Eye (tissue), 1 donor: ENCODE data around the gene ABITRAM.

Source experiments
- DNase-seq: peaks from one replicate; pipeline ENCODE4 v3.0.0-alpha.2; 2015

ABITRAM gene

DNA sequence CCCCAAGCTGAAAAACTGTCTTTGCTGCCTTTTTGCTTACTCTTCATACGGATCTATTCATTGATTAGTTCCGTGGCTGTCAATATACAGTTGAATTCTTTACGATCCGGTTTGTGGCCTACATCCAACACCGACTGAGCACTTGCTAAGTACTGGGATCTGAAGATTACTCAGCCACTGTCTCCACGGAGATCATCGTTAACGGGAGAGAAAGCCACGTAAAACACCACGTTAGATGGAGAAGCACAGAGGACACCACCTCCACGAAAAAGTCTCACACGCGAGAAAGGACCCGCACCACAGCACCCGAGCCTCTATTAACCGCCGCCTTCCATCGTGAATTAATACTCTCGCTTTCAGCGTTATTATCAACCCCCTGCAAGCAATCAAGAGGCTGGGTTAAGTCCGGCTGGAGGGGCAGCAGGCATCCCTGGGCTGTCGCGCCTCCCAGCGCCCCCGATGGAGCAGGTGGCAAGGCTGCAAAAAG is 926 bp upstream of the ABITRAM start:
- no peak for DNase-seq

DNA sequence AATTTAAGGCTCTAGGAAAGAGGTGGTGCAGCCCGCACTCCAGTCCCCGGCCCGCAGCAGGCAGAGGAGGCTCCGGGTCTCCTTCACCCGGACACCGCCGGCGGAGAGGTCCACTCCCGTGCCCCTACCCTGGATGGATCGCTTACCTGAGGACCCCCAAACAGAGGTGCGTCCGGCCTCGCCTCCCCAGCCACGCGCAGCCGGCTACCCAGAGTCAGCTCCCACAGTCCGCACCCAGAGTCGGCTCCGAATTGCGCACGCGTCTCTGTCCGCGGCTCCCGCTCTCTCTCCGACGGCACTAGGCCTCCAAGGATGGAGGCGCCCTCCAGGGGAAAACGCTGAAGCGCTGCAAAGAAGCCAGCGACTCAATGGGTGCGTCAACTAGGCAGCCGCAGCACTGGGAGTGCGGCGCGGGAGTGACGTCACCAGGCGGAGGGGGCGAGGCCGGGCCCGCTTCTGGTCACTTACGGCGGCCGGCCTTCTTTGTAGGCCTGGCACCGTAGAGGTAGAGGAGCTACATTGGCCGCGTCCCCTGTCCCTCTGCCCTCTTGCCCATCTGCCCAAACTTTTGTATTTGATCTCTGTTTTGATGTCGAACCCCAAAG is 380 bp upstream of the ABITRAM start, which contains the start of gene ELP1:
ELP1 (minus strand) TSS at position 407 of the 605 bp plus-strand sequence. CDS start 2,978 bp downstream, outside the sequence.
- DNase-seq, result peak; percentile 97

DNA sequence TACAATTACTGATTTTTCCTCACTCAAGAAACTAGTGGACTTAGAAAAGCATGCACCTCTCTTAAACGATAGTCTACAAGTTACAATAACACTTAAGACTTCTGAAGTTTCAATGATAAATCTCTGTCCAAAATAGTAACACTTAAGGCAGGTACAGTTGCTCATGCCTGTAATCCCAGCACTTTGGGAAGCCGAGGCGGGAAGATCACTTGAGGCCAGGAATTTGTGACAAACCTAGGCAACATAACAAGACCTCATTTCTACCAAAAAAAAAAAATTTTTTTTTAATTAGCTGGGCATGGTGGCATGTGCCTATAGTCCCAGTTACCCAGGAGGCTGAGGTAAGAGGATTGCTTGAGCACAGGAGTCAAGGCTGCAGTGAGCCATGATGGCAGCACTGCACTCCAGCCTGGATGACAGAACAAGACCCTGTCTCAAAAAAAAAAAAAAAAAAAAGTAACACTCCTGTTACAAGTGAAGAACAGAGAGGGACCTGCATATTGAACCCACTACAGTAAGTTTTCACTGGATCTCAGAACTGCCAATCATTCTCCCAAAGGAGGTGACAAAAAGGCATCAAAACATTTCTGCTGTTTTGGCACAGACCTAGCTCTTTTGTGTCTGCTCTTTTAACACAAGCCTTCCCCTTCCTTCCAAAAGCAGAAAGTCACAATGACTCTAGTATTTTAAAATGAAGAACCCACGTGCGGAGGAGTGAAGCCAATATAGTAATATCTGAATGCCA is 3.5 kb downstream of the ABITRAM start:
- no peak for DNase-seq

DNA sequence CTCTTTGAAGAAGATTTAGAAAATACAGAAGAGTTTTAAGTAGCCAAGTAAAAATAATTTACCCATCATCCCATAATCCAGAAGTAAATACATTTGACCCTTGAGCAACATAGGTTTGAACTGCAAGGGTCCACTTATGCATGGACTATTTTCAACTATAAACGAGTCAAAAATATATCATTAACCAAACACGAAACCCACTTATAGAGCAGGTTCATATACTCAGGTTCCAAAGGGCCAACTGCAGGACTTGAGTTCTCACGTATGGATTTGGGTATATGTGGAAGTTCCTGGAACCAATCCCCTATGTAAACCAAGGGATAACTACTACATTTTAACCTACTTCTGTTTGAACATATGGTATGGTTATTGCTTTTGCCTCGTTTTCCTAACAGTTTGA is 5.8 kb downstream of the ABITRAM start:
- DNase-seq, result no peak

DNA sequence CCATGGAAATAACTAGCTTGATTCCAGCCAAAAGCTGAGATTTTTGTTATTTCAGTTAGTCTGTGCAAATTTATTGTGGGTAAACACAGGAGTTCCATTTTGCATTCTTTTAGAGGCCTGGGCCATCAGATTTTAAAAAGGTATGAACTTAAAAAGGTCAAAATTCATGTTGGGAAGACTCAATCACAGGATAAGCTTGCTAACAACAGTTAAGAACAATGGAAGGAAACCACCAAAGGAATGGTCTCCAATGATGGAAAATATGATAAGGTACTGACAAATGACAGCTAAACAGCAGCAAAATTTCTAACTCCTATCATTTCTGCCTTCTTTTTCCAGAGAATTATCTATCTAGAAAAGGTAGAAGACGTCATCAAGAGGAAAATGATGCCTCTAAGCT is 16.0 kb downstream of the ABITRAM start:
- no peak for DNase-seq

DNA sequence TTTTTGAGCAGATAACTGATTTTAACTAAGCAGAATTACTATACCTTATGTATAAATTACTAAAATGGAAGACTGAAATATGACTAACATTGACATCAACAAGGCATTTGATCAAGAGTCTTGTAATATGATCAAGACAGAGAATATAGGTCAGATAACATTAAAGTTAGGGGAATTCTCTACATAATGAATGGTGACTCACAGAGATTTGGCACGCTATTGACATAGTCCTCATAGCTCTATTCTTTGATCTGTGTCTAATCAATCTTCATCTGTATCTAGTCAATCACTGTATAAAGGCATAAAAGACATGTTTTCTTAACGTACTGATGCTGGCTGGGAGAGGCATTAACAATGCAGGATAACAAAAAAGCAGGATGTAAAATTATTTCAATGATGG is 17.4 kb downstream of the ABITRAM start:
- no peak for DNase-seq

DNA sequence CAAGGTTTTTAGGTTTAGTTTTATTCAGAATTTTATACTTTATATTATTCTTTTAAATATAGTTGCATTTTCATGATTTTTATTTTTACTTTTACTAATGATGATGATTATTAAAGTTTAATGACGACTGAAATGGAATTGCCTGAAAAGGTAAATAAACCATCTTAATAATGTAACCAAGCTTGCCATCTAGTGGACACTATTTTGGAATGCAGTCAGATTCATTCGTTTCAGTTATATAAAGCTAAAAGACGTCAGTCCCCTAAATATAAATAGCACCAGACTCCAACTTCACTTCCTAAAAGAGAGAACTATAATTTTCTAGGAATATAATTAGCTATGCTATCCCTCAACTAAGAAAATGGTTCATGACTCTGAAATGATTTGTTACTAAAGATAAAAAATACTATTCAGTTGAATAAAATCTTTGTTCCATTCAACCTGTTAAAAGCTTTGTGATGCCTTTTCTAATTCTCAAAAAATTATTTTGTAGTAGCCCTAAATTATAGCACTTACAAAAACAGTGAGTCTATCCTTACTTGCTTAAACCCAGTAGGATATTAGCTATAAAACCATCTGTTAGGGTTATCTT is 19.9 kb downstream of the ABITRAM start:
- peak; percentile 74 for DNase-seq

DNA sequence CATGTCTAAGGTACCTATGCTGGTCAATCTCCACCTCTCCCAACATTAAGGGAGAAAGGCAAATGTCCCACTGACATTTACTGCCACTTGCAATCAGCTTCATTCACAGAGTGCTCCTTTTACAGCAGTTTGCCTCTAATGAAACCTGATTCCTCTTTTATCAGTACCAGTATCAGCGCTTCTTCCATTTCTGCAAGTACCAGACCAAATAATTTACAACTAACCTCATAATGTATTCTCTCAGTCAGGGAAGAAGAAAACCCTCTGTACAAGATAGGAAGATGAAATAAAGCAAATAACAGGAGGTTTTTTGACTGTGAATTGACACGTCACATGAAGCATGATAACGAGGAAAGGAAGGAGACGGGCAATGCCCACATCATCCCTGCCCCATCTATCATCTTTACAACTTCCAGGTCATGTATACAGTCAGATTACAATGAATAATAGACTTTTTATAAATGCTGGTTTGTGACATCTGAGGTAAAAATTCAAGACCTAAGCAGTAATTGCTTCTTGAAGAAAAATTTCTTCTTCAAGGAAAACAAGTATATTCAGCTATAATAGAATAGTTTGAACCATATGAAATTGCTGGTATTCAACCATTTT is 21.9 kb downstream of the ABITRAM start:
- peak; percentile 32 for DNase-seq

DNA sequence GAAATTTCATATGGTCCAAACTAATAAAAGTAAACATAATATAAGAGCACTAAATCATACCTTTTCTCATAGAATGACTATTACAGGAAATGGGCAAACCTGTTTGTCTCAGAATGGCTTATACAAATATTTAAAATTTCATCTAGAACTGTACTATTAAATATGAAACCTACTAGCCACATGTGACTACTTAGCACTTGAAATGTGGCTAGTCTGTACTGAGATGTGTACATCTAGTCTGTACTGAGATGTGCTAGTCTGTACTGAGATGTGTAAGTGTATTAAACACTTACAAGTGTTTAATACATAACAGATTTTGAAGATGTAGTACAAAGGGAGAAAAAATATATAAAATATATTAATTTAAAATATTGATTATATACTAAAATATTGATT is 22.4 kb downstream of the ABITRAM start:
- DNase-seq, result no peak

DNA sequence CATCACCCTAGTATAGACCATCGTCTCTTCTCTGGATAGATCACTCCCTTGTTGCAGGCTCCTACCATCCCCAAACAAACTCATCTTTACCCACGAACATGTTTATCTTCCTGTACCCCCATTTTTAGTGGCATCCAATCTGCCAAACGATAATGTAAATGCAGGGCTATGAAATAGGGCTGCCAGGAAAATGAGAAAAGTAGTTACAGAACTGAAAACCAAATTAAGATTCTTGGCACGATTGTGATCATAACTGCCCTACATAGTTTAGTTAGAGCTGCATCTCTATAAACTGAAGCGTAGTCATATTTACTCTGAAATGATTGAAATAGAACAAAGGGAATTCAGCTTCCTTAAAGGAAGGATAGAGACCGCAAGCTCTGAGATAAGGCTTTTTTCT is 26.1 kb downstream of the ABITRAM start:
- DNase-seq, result no peak

DNA sequence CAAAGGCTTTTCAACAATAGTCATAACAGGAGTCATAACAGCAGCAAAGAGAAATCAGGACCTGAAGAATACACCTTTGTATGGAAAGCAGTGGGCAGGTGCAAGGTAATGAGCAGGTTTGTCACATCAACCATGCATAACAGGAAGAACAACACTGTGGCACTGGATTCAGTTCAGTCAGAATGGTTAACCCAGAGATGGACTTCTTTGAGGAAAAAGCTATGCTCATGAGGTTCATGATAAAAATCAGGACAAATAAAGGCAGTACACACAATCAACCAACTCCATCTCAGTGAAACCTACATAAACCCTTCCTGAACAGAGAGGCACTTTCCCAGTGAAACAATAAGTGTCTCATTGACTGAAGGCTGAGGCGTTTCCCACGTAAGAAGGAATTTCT is 27.0 kb downstream of the ABITRAM start:
- no peak for DNase-seq

DNA sequence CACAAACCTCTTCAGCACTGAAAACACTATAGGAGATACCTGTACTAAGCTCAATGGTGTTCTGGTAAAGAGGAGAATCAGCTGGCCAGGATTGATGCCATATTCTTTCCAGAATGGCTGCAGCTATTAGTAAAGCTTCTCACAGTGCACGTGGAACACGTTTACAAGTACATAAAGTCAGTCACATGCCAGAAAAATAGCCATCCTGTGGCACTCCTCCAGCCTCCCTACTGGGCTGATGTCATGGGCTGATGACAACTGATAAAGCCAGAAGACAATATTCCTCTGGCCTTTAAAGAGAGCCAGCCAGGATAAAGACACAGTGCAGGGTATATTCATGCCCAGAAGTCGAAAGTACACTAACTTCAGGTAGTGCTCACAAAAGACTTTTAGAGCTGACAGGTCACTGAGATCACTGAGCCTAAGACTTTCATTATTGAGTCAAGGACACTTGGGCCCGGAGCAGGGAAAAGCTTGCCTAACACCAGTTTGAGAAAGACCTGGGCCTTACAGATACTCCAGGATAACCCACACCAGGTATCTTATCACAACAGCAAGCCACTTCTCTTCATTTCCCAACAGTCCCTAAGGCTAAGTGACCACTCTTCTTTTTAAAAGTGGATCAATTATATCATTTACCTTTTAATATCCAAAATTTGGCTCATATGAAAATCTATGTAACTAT is 29.4 kb downstream of the ABITRAM start:
- no peak for DNase-seq

DNA sequence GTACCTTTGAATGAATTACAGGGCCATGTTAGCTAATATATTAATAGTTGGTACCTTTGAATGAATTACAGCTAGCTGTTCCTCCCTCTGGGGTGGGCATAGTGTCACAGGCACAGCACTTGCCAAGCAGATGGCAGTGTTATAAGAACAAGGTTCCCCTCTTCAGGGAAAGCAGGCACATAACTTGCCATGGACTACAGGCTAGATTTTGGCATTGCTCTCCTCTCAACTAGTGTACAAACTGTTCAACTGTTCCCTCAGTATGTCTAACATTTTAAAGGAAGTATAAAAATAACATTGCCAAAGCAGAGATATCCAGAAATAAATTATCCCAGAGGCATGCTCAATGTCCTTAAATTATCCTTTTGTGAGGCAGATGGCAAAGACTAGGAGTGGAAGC is 33.7 kb downstream of the ABITRAM start:
- no peak for DNase-seq

DNA sequence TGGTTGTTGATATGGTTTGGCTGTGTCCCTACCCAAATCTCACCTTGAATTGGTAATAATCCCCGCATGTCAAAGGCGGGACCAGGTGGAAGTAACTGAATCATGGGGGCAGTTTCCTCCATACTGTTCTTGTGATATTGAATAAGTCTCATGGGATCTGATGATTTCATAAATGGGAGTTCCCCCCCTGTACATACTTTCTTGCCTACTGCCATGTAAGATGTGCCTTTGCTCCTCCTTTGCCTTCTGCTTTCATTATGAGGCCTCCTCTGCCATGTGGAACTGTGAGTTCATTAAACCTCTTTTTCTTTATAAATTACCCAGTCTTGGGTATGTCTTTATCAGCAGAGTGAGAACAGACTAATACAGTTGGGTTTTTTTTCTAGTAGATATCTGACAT is 37.2 kb downstream of the ABITRAM start:
- peak; percentile 12 for DNase-seq

DNA sequence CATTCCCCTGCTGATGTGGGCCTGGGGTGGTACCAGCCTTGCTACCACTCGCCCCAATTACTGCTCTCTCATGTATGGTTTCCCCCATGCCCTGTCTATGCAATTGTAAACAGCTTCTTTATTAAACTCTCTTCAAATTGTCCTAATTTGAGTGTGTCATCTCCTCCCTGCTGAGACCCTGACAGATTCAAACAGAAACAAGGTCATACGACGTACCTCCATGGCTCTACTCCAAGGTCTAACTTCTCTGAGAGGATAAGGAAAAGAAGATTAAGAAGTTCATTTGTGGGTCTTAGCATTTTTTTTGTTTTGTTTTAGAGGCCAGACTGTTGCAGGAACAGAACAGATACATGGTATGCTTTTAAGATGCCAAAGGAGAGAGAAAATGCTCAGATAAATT is 38.0 kb downstream of the ABITRAM start:
- DNase-seq, result peak; percentile 48

DNA sequence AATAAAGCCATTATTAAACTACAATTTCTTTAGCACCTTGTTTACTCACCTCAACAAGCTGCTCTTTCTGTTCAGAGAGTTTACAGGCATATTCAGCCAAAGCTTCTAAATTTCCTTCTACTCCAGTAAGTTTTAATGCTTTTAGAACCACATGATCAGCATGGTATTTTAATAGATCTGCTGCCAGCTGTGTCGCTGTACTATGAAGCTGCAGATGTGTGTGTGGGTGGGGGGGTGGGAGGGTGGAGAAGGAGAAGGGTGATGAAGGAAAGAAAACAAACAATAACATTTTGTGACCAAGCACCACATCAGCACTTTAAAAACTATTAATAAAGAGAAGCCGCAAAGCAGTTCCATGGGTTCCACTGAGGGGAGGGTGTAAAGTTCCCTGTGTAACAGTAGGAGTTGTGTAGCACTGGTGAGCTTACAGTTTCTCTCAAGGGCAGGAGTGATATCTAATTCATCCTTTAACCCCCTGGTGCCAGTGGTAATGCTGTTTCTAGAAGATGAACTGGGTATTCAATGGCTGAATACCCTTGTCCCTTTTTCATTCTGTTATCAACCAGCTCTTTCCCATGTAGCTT is 38.5 kb downstream of the ABITRAM start:
- DNase-seq, result peak; percentile 30

DNA sequence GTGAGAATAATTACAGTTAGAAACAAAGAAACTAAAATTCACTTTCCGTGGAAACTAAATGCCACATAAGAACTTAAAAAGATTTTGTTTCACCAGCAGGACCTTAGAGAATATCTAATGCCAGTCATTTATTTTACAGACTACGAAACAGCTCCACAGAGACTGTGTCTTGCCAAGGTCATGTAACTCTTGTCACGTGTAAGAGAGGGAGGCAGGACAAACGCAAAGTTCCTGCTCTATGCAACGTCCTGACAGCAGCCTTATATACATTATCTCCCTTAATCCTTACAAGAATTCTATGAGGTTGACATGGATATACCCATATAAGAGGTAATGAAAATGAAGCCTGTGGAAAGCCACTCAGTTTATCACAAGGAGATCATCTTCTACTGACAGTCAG is 39.7 kb downstream of the ABITRAM start:
- DNase-seq, result no peak

DNA sequence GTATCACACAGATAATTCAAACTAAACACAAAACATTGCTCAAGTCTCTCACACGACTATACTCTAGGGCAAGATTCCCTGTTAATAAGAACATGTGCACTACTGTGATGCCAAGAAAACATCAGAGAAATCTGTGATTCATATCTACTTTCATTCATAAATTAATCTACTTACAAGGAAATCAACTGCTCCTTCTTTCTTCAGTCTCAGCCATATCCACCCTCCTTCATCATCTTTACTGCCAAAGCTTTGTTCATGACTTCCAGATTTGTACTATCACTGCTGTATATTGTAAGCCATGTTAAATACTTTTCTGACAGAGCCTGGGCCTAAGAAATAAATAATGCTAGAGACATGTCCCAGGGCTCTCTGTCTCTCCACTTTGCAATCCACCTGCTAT is 44.0 kb downstream of the ABITRAM start:
- no peak for DNase-seq

DNA sequence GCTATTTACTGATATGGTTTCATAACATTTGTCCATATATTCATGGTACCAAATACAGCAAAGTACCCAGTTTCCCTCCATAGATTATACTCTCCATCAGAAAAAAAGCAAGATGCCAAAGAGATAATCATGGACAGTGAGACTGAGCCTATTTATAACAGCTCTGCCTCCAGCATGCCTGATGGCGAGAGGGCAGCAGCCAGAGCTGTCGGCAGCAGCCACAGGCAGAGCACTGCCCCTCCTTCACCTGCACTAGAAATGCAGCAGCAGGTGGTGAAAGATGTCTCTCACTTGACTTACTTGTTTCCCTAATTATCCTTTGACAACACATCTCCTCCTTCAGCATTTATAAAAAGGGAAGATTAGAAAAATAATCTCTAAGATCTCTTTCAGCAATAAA is 46.7 kb downstream of the ABITRAM start:
- DNase-seq, result no peak

DNA sequence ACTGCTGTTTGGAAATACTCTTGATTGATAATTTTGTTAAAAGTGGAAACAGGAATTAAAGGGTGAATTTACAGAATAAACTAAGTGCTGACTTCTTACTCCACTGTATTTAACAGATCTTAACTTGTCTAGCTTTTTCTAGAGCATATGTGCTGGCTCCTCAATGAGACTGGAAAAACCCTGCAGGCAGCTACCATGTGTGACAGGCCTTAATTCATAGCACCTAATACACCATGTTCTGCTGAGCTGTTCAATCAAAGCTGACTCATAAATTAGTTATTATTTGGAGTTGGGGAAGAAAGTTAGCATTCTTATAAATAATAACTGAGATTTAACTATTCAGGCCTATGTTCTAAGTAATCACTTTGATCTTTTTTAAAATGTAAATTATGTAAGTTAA is 49.7 kb downstream of the ABITRAM start:
- DNase-seq, result no peak
